Activated CD4-positive, CD25-positive, alpha-beta regulatory T cell treated with anti-CD3 and anti-CD28 coated beads, Interleukin-2, amount 50 U/mL, for 24 hours (primary cell): ENCODE results near the gene PHLDA1.

Experiments used
- ATAC-seq, 2 donors: fragments of 150-1000 bp; cut with Tn5 transposase; one replicate each; pipeline ENCODE4 v1.10.0; 2021; ENCODE audit warnings: mild to moderate bottlenecking in 1 of 2, moderate library complexity in 1 of 2

The PHLDA1 gene

GRCh38 chr12:76031414-76032042 is at the start of gene PHLDA1:
TSS of gene PHLDA1 (minus strand) at chr12:76031776.
- peak; percentile 85 to 88 for ATAC-seq

- ATAC-seq = no peak
Observed at GRCh38 chr12:76080729-76081415, 49.3 kb upstream of the PHLDA1 start.

- ATAC-seq = no peak
Observed at GRCh38 chr12:76080017-76080728, 48.6 kb upstream of the PHLDA1 start.

GRCh38 chr12:76078748-76079147 is 47.2 kb upstream of the PHLDA1 start:
- no peak for ATAC-seq

- ATAC-seq = no peak
Observed at GRCh38 chr12:76075448-76075847, 43.9 kb upstream of the PHLDA1 start.

GRCh38 chr12:76074701-76075336 is 43.2 kb upstream of the PHLDA1 start:
- ATAC-seq = no peak

GRCh38 chr12:76073561-76073960 is 42.0 kb upstream of the PHLDA1 start:
- ATAC-seq = no peak

GRCh38 chr12:76072568-76072967 is 41.0 kb upstream of the PHLDA1 start:
- no peak for ATAC-seq

GRCh38 chr12:76069339-76069738 is 37.8 kb upstream of the PHLDA1 start:
- ATAC-seq = no peak

- ATAC-seq = no peak
Observed at GRCh38 chr12:76065917-76066316, 34.3 kb upstream of the PHLDA1 start.

GRCh38 chr12:76064904-76065303 is 33.3 kb upstream of the PHLDA1 start:
- ATAC-seq = no peak

- no peak for ATAC-seq
Observed at GRCh38 chr12:76060111-76060510, 28.5 kb upstream of the PHLDA1 start.

- no peak for ATAC-seq
Observed at GRCh38 chr12:76057326-76057725, 25.8 kb upstream of the PHLDA1 start.

- ATAC-seq = no peak
Observed at GRCh38 chr12:76055393-76055792, 23.8 kb upstream of the PHLDA1 start.

- peak in 1 of 2 donors; percentile 24 for ATAC-seq
Observed at GRCh38 chr12:76049575-76050251, 18.1 kb upstream of the PHLDA1 start.

GRCh38 chr12:76047742-76048141 is 16.2 kb upstream of the PHLDA1 start:
- ATAC-seq = no peak

- ATAC-seq = no peak
Observed at GRCh38 chr12:76047060-76047459, 15.5 kb upstream of the PHLDA1 start.

GRCh38 chr12:76043377-76043776 is 11.8 kb upstream of the PHLDA1 start:
- ATAC-seq = no peak

GRCh38 chr12:76042147-76042546 is 10.6 kb upstream of the PHLDA1 start:
- no peak for ATAC-seq

- ATAC-seq = no peak
Observed at GRCh38 chr12:76041406-76041805, 9.8 kb upstream of the PHLDA1 start.

- ATAC-seq = peak in 1 of 2 donors; percentile 6
Observed at GRCh38 chr12:76040461-76040860, 8.9 kb upstream of the PHLDA1 start.

GRCh38 chr12:76038176-76038575 is 6.6 kb upstream of the PHLDA1 start:
- no peak for ATAC-seq
